Stomach (tissue), 4 donors: Measurements from ENCODE around the gene ZSCAN5B.

Experiments used
- EP300 ChIP-seq: sonication (generic); formaldehyde crosslinking; IDR thresholded peaks from one replicate; pipeline ENCODE4 v1.6.1; 2017; ENCODE audit warnings: antibody characterized with exemption
- POLR2A ChIP-seq, 4 donors: fragments of 450-650 bp; IDR thresholded peaks; one replicate each; pipeline ENCODE4 v1.6.1; 2016; ENCODE audit warnings: antibody characterized with exemption in 4 of 4, control low read depth in 2 of 4, mild to moderate bottlenecking in 1 of 4, moderate library complexity in 1 of 4
- TF ChIP-seq, protein P1 (sequence below), 7 experiments: fragments of 450-650 bp in 4 of 7; fragments of 200-600 bp in 3 of 7; sonication (generic) in 3 of 7; IDR thresholded peaks; one replicate each; pipeline ENCODE4 v1.5.1; 2016 to 2019; ENCODE audit warnings: antibody characterized with exemption in 7 of 7, control low read depth in 2 of 7, mild to moderate bottlenecking in 1 of 7

DNA sequence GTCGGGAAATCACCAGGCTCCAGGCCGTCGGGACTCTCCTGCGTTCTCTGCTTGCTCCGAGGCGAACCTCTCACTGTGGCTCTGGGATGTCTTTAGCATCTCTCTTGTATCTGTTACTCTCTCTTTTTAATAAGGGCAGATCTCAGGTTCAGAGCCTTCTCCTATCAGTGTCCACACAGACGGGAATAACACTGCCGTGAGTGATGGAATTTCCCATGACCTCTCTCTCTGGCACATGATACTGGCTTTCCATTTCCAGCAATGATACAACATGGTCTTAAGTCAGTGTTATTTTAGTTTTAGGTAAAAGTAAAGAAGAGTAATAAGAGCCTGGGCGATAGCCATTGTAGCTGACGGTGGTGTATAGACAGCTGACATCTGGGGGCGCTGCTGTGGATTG lies 47.2 kb downstream of the ZSCAN5B start:
- TF ChIP-seq, protein P1, sequence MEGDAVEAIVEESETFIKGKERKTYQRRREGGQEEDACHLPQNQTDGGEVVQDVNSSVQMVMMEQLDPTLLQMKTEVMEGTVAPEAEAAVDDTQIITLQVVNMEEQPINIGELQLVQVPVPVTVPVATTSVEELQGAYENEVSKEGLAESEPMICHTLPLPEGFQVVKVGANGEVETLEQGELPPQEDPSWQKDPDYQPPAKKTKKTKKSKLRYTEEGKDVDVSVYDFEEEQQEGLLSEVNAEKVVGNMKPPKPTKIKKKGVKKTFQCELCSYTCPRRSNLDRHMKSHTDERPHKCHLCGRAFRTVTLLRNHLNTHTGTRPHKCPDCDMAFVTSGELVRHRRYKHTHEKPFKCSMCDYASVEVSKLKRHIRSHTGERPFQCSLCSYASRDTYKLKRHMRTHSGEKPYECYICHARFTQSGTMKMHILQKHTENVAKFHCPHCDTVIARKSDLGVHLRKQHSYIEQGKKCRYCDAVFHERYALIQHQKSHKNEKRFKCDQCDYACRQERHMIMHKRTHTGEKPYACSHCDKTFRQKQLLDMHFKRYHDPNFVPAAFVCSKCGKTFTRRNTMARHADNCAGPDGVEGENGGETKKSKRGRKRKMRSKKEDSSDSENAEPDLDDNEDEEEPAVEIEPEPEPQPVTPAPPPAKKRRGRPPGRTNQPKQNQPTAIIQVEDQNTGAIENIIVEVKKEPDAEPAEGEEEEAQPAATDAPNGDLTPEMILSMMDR (IDR thresholded peaks at IDR 0.05), result no peak
- TF ChIP-seq EP300, result no peak
- no peak for TF ChIP-seq POLR2A (IDR thresholded peaks at IDR 0.05)
